Endothelial cell of umbilical vein (primary cell): ENCODE results near the gene OGFOD2.

Experiments
- CTCF ChIP-seq, 2 donors: IDR thresholded peaks; 1 replicate in 1 of 2; 2 replicates in 1 of 2; pipeline ENCODE4 v1.5.1; 2011; ENCODE audit warnings: low read length in 2 of 2, mild to moderate bottlenecking in 2 of 2, moderate library complexity in 2 of 2, control low read depth in 1 of 2, inconsistent platforms in 1 of 2, low read depth in 1 of 2; ENCODE audit not compliant: insufficient read depth in 1 of 2; ENCODE audit errors: extremely low read depth in 1 of 2
- EZH2 ChIP-seq: IDR thresholded peaks from 2 replicates; pipeline ENCODE4 v1.6.1; 2012; ENCODE audit warnings: borderline replicate concordance, low read depth, mild to moderate bottlenecking, moderate library complexity, low read length, inconsistent platforms; ENCODE audit not compliant: severe bottlenecking
- FOS ChIP-seq: IDR thresholded peaks from 2 replicates; pipeline ENCODE4 v1.6.1; 2011; ENCODE audit warnings: mild to moderate bottlenecking, low read length, moderate library complexity, borderline replicate concordance; ENCODE audit not compliant: insufficient read depth
- GATA2 ChIP-seq: IDR thresholded peaks from 2 replicates; pipeline ENCODE4 v1.7.0; 2011; ENCODE audit warnings: low read depth, mild to moderate bottlenecking, moderate library complexity, mixed read lengths, low read length; ENCODE audit not compliant: insufficient read length, insufficient read depth
- POLR2A ChIP-seq: IDR thresholded peaks from 2 replicates; pipeline ENCODE4 v1.6.1; 2012; ENCODE audit warnings: low read depth, mild to moderate bottlenecking, control low read depth, low read length
- TF ChIP-seq, protein P1 (sequence below): IDR thresholded peaks from 2 replicates; pipeline ENCODE4 v1.6.1; 2011; ENCODE audit not compliant: insufficient read depth, insufficient read length

GRCh38 chr12:122979001-122979907 lies 4.2 kb downstream of the OGFOD2 start:
- TF ChIP-seq CTCF (IDR thresholded peaks at IDR 0.05; ENCODE audit: extremely low read depth in 1 of 2, insufficient read depth in 1 of 2, low read depth in 1 of 2, low read length in 2 of 2) (no peak), EZH2 (no peak), GATA2 (no peak), POLR2A (no peak), FOS (no peak)
- TF ChIP-seq, protein P1, sequence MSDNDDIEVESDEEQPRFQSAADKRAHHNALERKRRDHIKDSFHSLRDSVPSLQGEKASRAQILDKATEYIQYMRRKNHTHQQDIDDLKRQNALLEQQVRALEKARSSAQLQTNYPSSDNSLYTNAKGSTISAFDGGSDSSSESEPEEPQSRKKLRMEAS: no peak
